Gastroesophageal sphincter (tissue), 3 donors: ENCODE results near the gene RFLNA.

Experiments
- POLR2A ChIP-seq, 2 donors: fragments of 450-650 bp; IDR thresholded peaks; one replicate each; pipeline ENCODE4 v1.6.1; 2017; ENCODE audit warnings: antibody characterized with exemption in 2 of 2, mild to moderate bottlenecking in 2 of 2, moderate library complexity in 1 of 2
- TF ChIP-seq, protein P1 (sequence below), 4 experiments: fragments of 200-600 bp in 2 of 4; fragments of 450-650 bp in 2 of 4; sonication (generic) in 1 of 4; IDR thresholded peaks; one replicate each; pipeline ENCODE4 v1.5.1; 2017 to 2019; ENCODE audit warnings: antibody characterized with exemption in 4 of 4, mild to moderate bottlenecking in 2 of 4, moderate library complexity in 2 of 4

- no peak for TF ChIP-seq POLR2A (IDR thresholded peaks at IDR 0.05)
- TF ChIP-seq, protein P1, sequence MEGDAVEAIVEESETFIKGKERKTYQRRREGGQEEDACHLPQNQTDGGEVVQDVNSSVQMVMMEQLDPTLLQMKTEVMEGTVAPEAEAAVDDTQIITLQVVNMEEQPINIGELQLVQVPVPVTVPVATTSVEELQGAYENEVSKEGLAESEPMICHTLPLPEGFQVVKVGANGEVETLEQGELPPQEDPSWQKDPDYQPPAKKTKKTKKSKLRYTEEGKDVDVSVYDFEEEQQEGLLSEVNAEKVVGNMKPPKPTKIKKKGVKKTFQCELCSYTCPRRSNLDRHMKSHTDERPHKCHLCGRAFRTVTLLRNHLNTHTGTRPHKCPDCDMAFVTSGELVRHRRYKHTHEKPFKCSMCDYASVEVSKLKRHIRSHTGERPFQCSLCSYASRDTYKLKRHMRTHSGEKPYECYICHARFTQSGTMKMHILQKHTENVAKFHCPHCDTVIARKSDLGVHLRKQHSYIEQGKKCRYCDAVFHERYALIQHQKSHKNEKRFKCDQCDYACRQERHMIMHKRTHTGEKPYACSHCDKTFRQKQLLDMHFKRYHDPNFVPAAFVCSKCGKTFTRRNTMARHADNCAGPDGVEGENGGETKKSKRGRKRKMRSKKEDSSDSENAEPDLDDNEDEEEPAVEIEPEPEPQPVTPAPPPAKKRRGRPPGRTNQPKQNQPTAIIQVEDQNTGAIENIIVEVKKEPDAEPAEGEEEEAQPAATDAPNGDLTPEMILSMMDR (IDR thresholded peaks at IDR 0.05): no peak
Measured at GRCh38 chr12:124364543-124364942, 69.7 kb downstream of the RFLNA start.
